HPDE6-E6E7 (cell line): ENCODE results near the gene GP1BA.
"Not testable (repeated sequence)": the region's sequence is repeated elsewhere in the genome, so short reads cannot be mapped to it uniquely, and the experiment has no call there.

Experiments used
- DNase-seq: peaks from one replicate; pipeline ENCODE4 v3.0.0; 2011; ENCODE audit warnings: missing footprints; ENCODE audit errors: extremely low spot score

The GP1BA gene

DNA sequence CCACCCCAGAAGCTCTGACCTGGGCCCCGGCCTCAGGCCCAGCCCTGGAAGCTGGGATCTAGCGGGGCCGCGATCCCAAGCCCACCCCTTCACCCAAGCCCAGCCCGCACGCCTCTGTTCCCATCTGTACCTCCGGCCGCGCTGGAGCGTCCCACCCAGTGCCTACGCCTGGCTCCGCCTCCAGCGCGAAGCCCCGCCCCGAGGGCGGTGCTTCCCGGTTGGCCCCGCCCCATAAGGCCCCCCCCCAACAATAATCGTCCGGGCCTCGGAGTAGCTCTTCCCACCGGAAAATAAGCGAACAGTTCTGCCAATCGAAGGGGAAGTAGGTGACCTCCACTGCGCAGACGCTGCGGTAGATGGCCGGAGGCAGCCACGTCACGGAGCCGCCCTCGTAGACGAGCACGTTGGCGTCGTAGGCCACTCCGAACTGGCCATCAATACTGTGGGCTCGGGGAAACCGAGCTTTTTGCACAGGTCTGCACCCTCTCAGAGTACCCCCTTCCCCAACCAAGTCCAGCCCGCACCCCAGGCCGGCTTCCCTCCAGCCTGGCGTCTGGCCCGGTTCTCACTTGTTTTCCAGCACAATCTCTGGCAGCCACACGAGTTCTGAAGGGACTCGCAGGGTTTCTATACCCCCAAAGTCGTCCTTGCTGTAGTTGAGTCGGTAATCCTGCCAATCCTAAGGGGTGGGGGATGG lies 30.3 kb upstream of the GP1BA start:
- DNase-seq: no peak

DNA sequence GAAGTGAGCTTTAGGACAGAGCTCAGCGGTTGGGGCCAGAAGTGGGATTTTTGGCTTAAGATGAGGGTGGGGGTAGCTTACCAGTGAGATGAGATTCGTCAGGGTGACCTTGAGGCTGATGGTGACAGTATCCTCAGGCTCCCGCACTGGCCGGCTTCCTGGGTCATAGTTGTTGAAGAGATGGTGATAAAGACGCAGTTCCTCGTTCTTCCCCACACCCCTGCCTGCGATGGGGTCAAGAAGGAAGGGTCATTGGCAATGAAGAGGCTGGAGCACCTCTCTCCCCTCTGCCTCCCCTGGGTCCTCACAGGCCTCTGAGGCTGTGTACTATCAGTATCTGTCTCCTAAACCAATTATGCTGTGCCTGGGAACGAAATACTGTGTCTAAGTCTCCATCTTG lies 29.5 kb upstream of the GP1BA start:
- DNase-seq: no peak

GRCh38 chr17:4903051-4903818 lies 28.8 kb upstream of the GP1BA start, which contains the start of gene CHRNE:
TSS of gene CHRNE (minus strand) at chr17:4903098. CDS start at chr17:4903063, 35 bp downstream.
- peak; percentile 32 for DNase-seq

DNA sequence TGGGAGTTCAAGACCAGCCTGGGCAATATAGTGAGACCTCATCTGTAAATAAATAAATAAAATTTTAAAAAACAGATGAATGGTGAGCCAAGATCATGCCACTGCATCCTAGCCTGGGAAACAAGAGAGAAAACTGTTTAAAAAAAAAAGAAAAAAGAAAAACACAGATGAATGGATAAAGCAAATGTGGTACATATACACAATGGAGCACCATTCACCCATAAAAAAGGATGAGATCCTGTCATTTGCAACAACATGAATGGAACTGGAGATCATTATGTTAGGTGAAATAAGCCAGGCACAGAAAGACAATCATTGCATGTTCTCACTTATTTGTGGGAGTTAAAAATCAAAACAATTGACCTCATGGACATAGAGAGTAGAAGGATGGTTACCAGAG lies 25.4 kb upstream of the GP1BA start:
- not testable (repeated sequence) for DNase-seq

DNA sequence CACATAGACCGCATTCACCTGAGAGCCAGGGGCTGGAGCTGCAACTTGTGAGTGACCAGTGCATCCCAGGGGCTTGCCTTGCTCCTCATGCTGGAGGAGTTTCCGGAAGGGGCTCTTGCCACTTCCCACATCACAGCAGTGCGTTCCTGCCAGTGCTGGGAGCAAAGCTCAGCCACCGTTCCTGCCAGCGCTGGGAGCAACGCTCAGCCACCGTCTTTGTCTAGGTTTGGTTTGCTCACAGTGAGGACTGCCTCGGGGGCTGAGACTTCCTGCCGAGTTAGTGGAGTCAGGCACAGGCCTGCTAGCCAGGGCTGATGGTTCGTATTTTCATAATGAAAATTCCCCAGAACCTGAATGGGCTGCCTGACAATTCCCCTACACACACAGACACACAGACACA lies 23.8 kb upstream of the GP1BA start:
- peak; percentile 49 for DNase-seq

- DNase-seq: peak; percentile 84
Observed at GRCh38 chr17:4908711-4909496, 23.2 kb upstream of the GP1BA start.

GRCh38 chr17:4913994-4914393 lies 18.1 kb upstream of the GP1BA start:
- DNase-seq: no peak

GRCh38 chr17:4914551-4914950 lies 17.5 kb upstream of the GP1BA start:
- DNase-seq: not testable (repeated sequence)

DNA sequence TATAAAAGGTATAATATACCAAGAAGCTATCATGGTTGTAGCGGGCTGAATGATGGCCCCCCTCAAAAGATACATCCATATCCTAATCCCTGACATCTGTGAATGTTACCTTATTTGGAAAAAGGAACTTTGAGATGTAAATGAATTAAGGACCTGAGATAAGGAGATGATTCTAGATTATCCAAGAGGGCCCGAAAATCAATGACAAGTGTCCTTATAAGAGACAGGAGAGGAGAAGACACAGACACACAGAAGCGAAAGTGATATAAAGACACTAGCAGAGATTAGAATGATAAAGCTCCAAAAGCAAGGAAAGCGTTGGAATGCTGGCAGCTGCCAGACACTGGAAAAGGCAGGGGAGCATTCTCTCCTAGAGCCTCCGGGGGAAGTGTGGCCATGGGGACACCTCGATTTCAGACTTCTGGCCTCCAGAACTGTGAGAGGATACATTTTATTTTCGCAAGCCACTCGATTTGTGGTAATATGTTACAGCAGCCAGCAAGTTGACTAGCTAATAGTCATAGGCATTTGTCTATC lies 12.5 kb upstream of the GP1BA start:
- DNase-seq: no peak

- no peak for DNase-seq
Observed at GRCh38 chr17:4920351-4921048, 11.6 kb upstream of the GP1BA start.

DNA sequence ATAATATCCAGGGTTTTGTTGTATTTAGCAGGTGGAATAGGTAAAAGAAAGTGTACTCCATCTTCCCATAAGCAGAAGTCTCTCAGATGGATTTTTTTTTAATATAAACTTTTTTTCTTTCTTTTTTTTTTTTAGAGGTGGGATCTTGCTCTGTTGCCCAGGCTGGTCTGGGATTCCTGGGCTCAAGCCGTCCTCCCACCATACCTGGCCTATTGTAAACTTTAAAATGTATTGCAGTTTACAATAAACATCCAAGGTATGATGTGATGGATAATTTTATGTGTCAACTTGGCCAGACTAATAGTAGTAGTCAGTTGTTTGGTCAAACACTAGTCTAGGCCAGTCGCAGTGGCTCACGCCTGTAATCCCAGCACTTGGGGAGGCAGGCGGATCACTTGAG lies 10.8 kb upstream of the GP1BA start:
- no peak for DNase-seq

DNA sequence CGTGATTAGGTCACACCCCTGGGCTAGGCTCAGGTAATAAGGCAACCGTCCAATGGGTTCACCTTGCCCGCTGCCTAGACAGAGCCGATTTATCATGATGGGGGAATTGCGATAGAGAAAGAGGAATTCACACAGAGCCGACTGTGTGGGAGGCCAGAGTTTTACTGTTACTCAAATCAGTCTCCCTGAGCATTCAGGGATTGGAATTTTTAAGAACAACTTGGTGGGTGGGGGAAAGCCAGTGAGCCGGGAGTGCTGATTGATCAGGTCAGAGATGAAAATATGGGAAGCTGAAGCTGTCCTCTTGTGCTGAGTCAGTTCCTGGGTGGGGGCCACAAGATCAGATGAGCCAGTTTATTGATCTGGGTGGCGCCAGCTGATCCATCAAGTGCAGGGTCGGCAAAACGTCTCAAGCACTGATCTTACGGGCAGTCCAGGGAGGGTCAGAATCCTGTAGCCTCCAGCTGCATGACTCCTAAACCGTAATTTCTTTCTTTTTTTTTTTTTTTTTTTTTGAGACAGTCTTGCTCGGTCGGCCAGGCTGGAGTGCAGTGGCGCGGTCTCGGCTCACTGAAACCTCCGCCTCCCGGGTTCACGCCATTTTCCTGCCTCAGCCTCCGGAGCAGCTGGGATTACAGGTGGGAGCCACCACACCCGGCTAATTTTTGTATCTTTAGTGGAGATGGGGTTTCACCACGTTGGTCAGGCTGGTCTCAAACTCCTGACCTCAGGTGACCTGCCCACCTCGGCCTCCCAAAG lies 5.3 kb upstream of the GP1BA start:
- DNase-seq: not testable (repeated sequence)

DNA sequence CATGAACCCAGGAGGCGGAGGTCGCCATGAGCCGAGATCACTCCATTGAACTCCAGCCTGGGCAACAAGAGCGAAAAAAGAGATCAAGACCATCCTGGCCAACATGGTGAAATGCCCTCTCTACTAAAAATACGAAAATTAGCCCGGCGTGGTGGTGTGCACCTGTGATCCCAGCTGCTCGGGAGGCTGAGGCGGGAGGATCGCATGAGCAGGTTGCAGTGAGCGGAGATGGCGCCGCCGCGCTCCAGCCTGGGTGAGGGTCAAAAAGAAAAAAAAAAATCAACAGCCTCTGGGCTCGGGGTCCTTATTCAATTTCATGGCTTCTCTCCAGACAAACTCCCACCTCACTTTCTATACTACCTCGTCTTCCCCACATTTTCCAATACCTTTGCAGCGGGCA lies 3.2 kb upstream of the GP1BA start:
- DNase-seq: no peak

DNA sequence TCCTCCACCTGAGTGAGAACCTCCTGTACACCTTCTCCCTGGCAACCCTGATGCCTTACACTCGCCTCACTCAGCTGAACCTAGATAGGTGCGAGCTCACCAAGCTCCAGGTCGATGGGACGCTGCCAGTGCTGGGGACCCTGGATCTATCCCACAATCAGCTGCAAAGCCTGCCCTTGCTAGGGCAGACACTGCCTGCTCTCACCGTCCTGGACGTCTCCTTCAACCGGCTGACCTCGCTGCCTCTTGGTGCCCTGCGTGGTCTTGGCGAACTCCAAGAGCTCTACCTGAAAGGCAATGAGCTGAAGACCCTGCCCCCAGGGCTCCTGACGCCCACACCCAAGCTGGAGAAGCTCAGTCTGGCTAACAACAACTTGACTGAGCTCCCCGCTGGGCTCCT lies 679 bp downstream of the GP1BA start:
- no peak for DNase-seq

DNA sequence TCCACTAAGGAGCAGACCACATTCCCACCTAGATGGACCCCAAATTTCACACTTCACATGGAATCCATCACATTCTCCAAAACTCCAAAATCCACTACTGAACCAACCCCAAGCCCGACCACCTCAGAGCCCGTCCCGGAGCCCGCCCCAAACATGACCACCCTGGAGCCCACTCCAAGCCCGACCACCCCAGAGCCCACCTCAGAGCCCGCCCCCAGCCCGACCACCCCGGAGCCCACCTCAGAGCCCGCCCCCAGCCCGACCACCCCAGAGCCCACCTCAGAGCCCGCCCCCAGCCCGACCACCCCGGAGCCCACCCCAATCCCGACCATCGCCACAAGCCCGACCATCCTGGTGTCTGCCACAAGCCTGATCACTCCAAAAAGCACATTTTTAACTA lies 1.6 kb downstream of the GP1BA start:
- no peak for DNase-seq

GRCh38 chr17:4934173-4934979 lies 2.3 kb downstream of the GP1BA start:
- no peak for DNase-seq

GRCh38 chr17:4935650-4936049 lies 3.6 kb downstream of the GP1BA start:
- DNase-seq: no peak

DNA sequence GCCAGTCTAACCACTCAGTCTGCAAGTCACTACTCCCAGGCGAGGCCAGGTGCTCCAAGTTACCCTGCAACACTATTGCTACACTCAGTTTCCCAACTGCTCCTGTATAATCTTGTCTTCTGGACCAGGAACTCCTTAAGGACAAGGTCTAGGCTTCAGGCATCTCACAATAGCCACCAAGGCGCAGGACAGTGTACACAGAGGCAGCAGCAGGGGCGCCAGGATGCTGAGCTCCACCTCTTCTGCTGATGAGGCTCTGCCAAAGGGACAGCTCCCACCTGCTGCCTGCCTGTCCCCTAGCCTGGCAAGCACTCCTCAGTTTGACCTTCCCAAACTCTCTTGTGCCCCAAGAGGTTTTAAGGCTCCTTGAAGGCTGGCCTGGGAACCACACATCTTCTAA lies 4.4 kb downstream of the GP1BA start:
- no peak for DNase-seq

- DNase-seq: no peak
Observed at GRCh38 chr17:4937553-4937952, 5.5 kb downstream of the GP1BA start.

DNA sequence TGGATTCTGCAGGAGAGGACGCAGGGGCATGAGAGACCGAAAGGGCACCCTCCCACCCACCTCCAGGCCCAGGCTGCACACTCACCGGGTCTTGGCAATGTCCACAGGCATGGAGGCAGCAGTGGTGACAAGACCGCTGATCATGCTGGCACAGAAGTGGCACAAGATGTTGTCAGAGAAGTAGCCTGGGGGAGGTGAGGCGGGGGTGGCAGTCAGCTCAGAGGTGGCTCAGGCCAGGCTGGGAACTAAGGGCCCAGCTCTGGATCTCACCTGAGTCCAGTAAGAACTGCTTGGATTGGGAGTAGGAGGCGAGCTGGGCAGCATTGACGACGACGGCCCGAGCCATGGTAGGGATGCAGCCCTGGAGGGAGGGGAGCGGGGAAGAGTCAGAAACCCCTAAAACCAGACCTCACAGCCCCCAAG lies 6.0 kb downstream of the GP1BA start:
- DNase-seq: no peak
